Measurements from ENCODE around the gene DDX49.

GRCh38 chr19:18897094-18898029 is 22.2 kb upstream of the DDX49 start:
- TF ChIP-seq CTCF (IDR thresholded peaks at IDR 0.05), result no peak
- TF ChIP-seq EP300 (IDR thresholded peaks at IDR 0.05), result no peak
